Measurements from ENCODE around the gene TLCD4. TPM values are rescaled to one million over a fixed set of nuclear protein-coding genes. Genes with fewer than 3 reads are reported as not detected.
"Not testable (repeated sequence)": the region's sequence is repeated elsewhere in the genome, so short reads cannot be mapped to it uniquely, and the experiment has no call there.

The TLCD4 gene
- total RNA-seq, 2 donors from 2014 or later, result 11.6 to 17.4 TPM

GRCh38 chr1:95091290-95091689 is 25.9 kb upstream of the TLCD4 start:
- intact Hi-C loops (cut with DNase I); DNase-seq (ENCODE audit: low spot score): not testable (repeated sequence)

- intact Hi-C loops (cut with DNase I); DNase-seq (ENCODE audit: low spot score): not testable (repeated sequence)
Observed at GRCh38 chr1:95092891-95093290, 24.3 kb upstream of the TLCD4 start.

GRCh38 chr1:95093296-95093695 is 23.9 kb upstream of the TLCD4 start:
- intact Hi-C loops (cut with DNase I), result no loop called here
- no peak for DNase-seq (ENCODE audit: low spot score)

DNA sequence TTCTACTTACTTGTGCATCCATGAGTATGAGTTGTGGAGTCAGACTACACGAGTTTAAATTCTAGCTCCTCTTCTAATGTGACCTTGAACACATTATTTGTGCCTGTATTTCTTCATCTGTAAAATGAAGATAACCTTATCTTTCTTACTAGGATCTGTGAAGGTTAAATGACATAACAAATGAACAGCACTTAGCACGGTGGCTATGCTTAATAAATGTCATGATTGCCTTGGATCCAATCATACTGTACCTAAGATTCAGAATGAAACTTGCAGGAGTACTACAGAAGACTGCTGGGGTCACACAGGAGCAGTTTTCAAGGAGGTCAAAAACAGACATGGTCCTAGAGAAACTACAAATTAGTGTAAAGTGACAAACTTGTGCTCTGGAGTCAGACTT is 22.2 kb upstream of the TLCD4 start:
- intact Hi-C loops (cut with DNase I), result no loop called here
- DNase-seq (ENCODE audit: low spot score), result no peak

DNA sequence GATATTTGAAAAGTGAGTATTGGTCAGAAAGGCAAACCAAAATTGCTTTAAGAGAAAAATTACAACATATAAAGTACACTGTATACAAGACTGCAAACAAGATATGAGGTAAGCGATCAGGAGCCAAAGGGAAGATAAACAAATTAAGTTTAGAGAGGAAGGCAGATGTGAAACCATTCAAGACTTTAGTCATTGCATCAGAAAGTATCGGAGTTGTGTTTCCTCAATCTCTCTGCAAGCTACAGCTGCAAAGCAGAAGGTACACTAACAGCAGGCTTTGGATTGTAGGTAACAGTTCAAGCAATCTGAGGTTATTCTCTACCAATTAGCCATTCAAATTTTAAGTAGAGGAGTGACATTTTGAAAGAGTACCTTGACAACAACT is 21.3 kb upstream of the TLCD4 start:
- intact Hi-C loops (cut with DNase I), result no loop called here

DNA sequence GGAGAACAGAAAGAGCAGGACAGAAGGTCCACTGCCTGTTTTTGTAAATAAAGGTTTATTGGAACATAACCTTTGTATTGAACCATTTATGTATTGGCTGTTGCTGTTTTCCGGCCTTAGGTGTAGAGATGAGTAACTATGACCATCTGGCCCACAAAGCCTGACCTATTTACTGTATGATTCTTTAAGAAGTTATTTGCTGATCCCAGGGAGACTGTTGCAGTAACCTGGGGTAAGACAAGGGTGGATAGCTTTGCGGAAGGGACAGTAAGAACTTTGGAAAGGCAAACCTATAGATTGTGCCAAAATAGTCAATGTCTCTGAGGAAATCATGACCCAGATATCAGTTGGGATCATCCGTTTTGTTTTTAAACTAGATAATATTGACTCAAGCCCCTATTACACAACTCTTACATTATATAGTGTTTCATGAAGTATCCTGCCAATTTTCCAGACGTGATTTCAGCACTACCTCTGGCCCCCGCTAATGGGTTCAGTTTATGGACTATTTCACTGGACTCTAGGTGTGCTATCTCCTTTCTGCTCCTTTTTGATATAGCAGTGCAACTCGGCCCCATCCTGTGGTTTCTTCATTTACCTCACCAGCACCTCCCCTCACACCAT is 20.8 kb upstream of the TLCD4 start:
- intact Hi-C loops (cut with DNase I), result no loop called here
- DNase-seq (ENCODE audit: low spot score), result no peak

More for the DNA sequence above, 21.3 kb upstream of the TLCD4 start:
- DNase-seq (ENCODE audit: low spot score), result no peak

GRCh38 chr1:95097426-95097825 is 19.7 kb upstream of the TLCD4 start:
- DNase-seq (ENCODE audit: low spot score), result no peak
- intact Hi-C loops (cut with DNase I), result no loop called here

DNA sequence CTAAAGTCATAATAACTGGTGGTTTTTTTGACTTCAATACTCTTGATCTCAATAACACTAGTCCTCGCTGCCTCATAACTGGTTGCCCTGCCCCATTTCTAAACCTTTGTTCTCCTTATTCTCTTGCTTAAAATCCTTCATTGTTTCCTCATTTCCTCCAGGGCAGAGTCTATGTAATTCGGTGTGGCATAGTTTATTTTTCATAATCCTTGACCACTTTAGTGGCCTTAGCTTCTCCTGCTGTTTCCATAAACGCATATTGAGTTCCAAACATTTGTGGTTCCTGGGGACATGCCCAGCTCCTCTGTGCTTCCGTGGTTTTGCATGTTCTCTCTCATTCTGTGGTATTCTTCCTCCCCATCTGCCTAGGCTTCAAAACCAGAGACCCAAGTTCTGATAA is 19.0 kb upstream of the TLCD4 start:
- intact Hi-C loops (cut with DNase I), result no loop called here
- no peak for DNase-seq (ENCODE audit: low spot score)

DNA sequence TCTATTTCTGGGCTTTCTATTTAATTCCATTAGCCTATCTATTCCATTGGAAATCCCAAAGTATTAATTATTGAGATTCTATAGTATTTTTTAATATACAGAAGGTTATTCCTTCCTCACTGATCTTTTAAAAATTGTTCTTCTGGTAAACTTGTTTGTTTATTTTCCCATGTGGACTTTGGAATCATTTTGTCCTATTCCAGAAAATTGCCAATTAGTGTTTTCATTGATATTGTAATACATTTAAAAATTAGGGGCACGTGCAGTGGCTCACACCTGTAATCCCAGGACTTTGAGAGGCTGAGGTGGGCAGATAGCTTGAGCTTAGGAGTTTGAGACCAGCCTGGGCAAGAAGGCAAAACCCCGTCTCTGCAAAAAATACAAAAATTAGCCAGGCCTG is 8.4 kb upstream of the TLCD4 start:
- intact Hi-C loops (cut with DNase I), result no loop called here

DNA sequence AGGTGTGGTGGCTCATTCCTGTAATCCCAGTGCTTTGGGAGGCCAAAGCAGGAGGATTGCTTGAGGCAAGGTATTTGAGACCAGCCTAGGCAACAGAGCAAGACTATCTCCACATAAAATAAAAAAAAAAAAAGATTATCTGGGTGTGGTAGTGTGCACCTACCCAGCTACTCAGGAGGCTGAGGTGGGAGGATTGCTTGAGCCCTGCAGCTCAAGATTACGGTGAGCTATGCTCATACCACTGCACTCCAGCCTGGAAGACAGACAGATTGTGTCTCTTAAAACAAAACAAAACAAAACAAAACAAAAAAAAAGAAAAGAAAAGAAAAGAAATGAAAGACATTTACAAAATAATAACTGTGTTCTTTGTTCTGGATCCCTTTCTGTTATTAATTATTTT is 6.1 kb upstream of the TLCD4 start:
- intact Hi-C loops (cut with DNase I), result loop anchor here in 1 of 2 donors (10.0 kb wide), 1 partner anchor 124 kb away; the partner anchor contains the start of gene RWDD3
- DNase-seq (ENCODE audit: low spot score), result no peak

More for the DNA sequence above, 8.4 kb upstream of the TLCD4 start:
- no peak for DNase-seq (ENCODE audit: low spot score)

DNA sequence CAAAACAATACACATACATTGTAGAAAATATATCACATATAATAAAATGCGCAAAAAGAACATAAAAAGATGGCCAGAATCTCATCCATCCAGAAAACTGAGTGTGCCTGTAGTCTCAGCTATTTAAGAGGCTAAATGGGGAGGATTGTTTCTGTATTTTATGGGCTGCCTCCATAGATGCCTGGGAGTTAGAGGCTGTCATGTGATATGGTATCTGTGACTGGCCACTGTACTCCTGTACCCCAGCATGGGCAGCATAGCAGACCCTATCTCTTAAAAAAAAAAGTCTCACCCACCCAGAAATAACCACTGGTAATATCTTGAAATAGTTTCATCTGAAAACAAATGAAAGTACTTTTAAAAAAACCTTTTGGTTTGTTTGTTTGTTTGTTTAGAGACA is 3.5 kb upstream of the TLCD4 start:
- intact Hi-C loops (cut with DNase I), result loop anchor here in 1 of 2 donors (10.0 kb wide), 1 partner anchor 121 kb away; the partner anchor contains the start of gene RWDD3
- no peak for DNase-seq (ENCODE audit: low spot score)

DNA sequence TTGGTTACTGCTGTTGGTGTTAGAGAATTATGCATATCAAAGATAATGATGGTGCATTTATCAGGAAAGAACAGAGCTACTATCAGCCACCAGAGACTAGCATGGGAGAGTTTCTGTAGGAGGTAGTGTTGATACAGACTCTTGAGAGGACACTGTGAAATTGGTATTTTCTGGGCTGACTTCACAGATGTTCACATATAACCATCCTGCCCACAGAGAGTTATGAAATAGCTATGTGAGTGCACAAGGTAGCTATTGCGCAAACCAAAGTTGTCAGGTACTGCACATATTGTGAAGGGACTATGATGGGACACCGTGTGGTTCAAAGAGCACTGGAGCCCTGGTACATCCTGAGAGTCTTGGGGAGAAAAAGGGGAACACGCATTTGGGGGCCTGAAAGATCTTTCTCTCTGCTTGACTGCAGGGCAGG is 1.4 kb upstream of the TLCD4 start:
- intact Hi-C loops (cut with DNase I), result loop anchor here in 1 of 2 donors (10.0 kb wide), 1 partner anchor 119 kb away; the partner anchor contains the start of gene RWDD3
- DNase-seq (ENCODE audit: low spot score), result no peak

DNA sequence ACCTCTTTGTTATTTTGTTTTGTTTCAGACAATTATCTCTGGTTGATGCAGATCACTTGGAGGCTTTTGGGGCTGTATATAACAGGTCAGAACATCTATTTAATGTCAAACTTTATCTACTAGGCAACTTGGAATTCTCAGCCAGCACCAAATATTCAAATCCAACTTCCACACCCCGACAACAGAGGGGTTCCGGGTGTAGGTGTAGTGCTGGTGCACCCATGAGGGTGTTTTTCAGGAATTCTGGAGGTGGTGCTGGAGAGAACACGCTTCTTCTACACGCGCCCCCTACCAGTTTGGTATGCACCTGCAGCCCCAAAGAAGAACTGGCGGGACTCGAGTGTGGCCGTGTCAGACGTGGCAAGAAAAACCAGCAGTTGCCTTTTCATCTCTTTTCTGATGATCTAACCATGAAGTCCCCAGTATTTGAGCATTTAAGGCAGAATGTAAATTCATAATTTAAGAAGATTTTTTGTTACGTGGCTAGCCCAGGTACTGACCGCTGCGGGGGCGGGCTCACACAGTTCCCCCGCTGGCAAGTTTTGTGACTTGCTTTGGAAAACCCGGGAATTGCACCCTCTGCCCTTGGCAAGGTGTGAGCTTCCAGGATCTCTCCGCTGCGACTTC is 462 bp upstream of the TLCD4 start:
- DNase-seq (ENCODE audit: low spot score), result no peak
- intact Hi-C loops (cut with DNase I), result loop anchor here in 1 of 2 donors (10.0 kb wide), 1 partner anchor 118 kb away; the partner anchor contains the start of gene RWDD3

DNA sequence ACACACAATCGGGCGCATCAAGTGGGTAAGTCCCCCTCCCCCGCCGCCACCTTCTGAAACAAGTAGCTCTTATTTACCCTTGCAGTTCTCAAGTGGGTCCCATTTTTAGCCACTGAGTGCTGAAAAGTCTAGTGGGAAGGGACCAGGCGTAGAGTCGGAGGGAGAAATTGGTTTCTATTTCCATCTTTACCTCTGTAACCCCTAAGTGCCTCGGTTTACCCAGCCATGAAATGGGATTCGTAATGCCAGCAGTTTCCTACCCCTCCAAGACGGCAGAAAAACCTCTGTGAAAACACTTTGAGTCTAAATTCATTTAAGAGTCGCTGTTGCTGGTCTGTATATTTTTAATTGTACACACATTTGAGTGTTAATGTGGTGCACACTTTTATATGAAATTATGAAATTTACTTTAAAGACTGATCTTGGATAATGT is 928 bp downstream of the TLCD4 start:
- intact Hi-C loops (cut with DNase I), result loop anchor here in 1 of 2 donors (10.0 kb wide), 1 partner anchor 117 kb away; the partner anchor contains the start of gene RWDD3
- DNase-seq (ENCODE audit: low spot score), result no peak

- DNase-seq (ENCODE audit: low spot score), result no peak
- intact Hi-C loops (cut with DNase I), result loop anchor here in 1 of 2 donors (10.0 kb wide), 1 partner anchor 116 kb away; the partner anchor contains the start of gene RWDD3
Observed at GRCh38 chr1:95118710-95119109, 1.6 kb downstream of the TLCD4 start.

GRCh38 chr1:95119273-95119672 is 2.1 kb downstream of the TLCD4 start:
- intact Hi-C loops (cut with DNase I), result loop anchor here in 1 of 2 donors (10.0 kb wide), 1 partner anchor 116 kb away; the partner anchor contains the start of gene RWDD3
- DNase-seq (ENCODE audit: low spot score), result no peak

DNA sequence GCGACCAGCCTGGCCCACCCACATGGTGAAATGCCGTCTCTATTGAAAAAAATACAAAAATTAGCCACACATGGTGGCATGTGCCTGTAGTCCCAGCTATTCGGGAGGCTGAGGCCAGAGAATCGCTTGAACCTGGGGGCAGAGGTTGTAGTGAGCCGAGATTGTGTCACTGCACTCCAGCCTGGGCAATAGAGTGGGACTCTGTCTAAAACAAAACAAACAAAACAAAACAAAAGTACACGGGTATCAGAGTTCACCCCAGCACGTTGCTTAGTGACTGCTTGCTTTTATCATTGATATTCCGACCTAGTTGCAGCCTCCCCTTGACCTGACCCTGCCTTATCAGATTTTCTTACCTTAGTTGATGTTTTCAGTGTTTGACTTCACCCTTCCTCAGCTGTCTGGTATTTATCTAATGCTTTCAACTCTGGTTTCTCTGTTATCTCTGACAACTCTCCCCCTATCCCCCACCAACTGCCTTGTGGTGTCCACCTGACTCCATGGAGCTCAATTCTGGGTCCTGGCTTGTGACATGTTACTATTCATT is 5.1 kb downstream of the TLCD4 start:
- DNase-seq (ENCODE audit: low spot score), result no peak
- intact Hi-C loops (cut with DNase I), result no loop called here

- intact Hi-C loops (cut with DNase I), result no loop called here
- no peak for DNase-seq (ENCODE audit: low spot score)
Observed at GRCh38 chr1:95124342-95124741, 7.2 kb downstream of the TLCD4 start.

- DNase-seq (ENCODE audit: low spot score), result no peak
- intact Hi-C loops (cut with DNase I), result no loop called here
Observed at GRCh38 chr1:95126366-95126765, 9.2 kb downstream of the TLCD4 start.

DNA sequence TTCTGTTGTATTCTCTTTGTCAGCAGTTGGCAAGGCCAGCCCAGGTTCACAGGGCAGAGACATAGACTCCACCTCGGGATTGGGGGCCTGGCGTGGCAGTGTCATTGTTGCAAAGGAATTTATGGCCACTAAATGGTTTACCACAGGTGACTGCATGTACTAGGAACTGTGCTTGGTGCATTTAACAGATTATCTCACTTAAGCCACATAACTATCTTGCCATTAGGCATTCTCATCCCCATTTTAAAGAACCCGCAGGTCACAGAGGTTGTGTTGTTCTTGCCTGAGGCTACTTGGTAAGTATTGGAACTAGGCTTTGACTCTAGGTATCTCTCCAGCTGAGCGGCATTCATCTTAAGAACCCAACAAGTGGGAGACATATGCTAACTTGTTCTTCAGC is 9.7 kb downstream of the TLCD4 start:
- no peak for DNase-seq (ENCODE audit: low spot score)
- intact Hi-C loops (cut with DNase I), result no loop called here

Measured in posterior vena cava (tissue), 2 donors.